Stimulated activated CD8-positive, alpha-beta memory T cell treated with anti-CD3 and anti-CD28 coated beads, Interleukin-2, amount 100 ng/mL, for 48 hours (primary cell): ENCODE measurements around the gene LIN52.

Source experiments
- DNase-seq, 2 donors: peaks; one replicate each; pipeline ENCODE4 v3.0.0-alpha.2; 2020; ENCODE audit warnings: low read depth in 2 of 2

LIN52 gene

GRCh38 chr14:74084277-74085046 lies at the start of gene LIN52, which contains the start of gene ALDH6A1:
Gene LIN52 (plus strand): TSS chr14:74084956. CDS start chr14:74084975, 19 bp downstream.
Gene ALDH6A1 (minus strand): TSS chr14:74084453. CDS start chr14:74084394, 59 bp downstream.
- DNase-seq: peak; percentile 97 to 100

GRCh38 chr14:74035556-74035955 lies 49.2 kb upstream of the LIN52 start:
- DNase-seq: no peak

GRCh38 chr14:74038020-74038859 lies 46.5 kb upstream of the LIN52 start:
- no peak for DNase-seq

- DNase-seq: no peak
Observed at GRCh38 chr14:74042296-74042695, 42.5 kb upstream of the LIN52 start.

- no peak for DNase-seq
Observed at GRCh38 chr14:74045522-74045921, 39.2 kb upstream of the LIN52 start.

GRCh38 chr14:74048281-74048680 lies 36.5 kb upstream of the LIN52 start:
- DNase-seq: no peak

- no peak for DNase-seq
Observed at GRCh38 chr14:74049876-74050495, 34.8 kb upstream of the LIN52 start.

- DNase-seq: no peak
Observed at GRCh38 chr14:74062809-74063150, 22.0 kb upstream of the LIN52 start.

GRCh38 chr14:74064426-74064825 lies 20.3 kb upstream of the LIN52 start:
- no peak for DNase-seq

GRCh38 chr14:74064883-74065282 lies 19.9 kb upstream of the LIN52 start:
- DNase-seq: no peak

GRCh38 chr14:74065746-74066575 lies 18.8 kb upstream of the LIN52 start:
- no peak for DNase-seq

GRCh38 chr14:74077401-74077800 lies 7.4 kb upstream of the LIN52 start:
- DNase-seq: no peak

- no peak for DNase-seq
Observed at GRCh38 chr14:74080820-74081460, 3.8 kb upstream of the LIN52 start.

GRCh38 chr14:74081491-74081890 lies 3.3 kb upstream of the LIN52 start:
- no peak for DNase-seq

GRCh38 chr14:74083161-74083560 lies 1.6 kb upstream of the LIN52 start:
- no peak for DNase-seq

- DNase-seq: peak in 1 of 2 donors; percentile 1
Observed at GRCh38 chr14:74083784-74084276, 926 bp upstream of the LIN52 start.

GRCh38 chr14:74085047-74085637 lies 386 bp downstream of the LIN52 start:
- DNase-seq: peak; percentile 10 to 14

- no peak for DNase-seq
Observed at GRCh38 chr14:74085828-74086227, 1.1 kb downstream of the LIN52 start.

GRCh38 chr14:74089251-74090020 lies 4.7 kb downstream of the LIN52 start:
- DNase-seq: no peak

- DNase-seq: no peak
Observed at GRCh38 chr14:74105381-74105780, 20.6 kb downstream of the LIN52 start.
